Measurements from ENCODE around the gene XPO1. TPM values are rescaled to one million over a fixed set of nuclear protein-coding genes. Genes with fewer than 3 reads are reported as not detected.

XPO1 gene
- total RNA-seq, 3 donors from 2014 or later (not counting 1 experiment from before 2014, with no cell fraction given), result 120 to 157 (median 137) TPM

- DNase-seq (no peak), ATAC-seq (peak; percentile 36 to 60 (median 52))
- Mint-ChIP-seq H3K4me3 (no peak overlapping the region), H3K9me3 (no peaks in the 10 kb centered on the region), H3K27ac (peak overlapping the region; percentile 57 to 78), H3K4me1 (peaks cover 60 to 68% of the 10 kb centered on the region in 2 donors), H3K27me3 (ENCODE audit: low read depth in 2 of 2) (no peaks in the 10 kb centered on the region), H3K36me3 (no peaks in the 10 kb centered on the region)
- 65% methylated on average over 5 of the region's 7 CpGs for WGBS (ENCODE audit: insufficient coverage)
- H3K27ac ChIP-seq (ENCODE audit: low read length), result no peak overlapping the region
- TF ChIP-seq, protein P1, sequence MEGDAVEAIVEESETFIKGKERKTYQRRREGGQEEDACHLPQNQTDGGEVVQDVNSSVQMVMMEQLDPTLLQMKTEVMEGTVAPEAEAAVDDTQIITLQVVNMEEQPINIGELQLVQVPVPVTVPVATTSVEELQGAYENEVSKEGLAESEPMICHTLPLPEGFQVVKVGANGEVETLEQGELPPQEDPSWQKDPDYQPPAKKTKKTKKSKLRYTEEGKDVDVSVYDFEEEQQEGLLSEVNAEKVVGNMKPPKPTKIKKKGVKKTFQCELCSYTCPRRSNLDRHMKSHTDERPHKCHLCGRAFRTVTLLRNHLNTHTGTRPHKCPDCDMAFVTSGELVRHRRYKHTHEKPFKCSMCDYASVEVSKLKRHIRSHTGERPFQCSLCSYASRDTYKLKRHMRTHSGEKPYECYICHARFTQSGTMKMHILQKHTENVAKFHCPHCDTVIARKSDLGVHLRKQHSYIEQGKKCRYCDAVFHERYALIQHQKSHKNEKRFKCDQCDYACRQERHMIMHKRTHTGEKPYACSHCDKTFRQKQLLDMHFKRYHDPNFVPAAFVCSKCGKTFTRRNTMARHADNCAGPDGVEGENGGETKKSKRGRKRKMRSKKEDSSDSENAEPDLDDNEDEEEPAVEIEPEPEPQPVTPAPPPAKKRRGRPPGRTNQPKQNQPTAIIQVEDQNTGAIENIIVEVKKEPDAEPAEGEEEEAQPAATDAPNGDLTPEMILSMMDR (IDR thresholded peaks at IDR 0.05), result no peak
- H3K27me3 ChIP-seq (ENCODE audit: control insufficient read depth, insufficient read depth, low read length), result no peaks in the 10 kb centered on the region
- H3K4me1 ChIP-seq (ENCODE audit: control insufficient read depth, insufficient read depth, low read length), result peaks cover 34% of the 10 kb centered on the region
- intact Hi-C loops (cut with micrococcal nuclease), result no loop called here
- H3K36me3 ChIP-seq (ENCODE audit: control insufficient read depth, insufficient read depth, low read length), result no peaks in the 10 kb centered on the region
- no peak overlapping the region for H3K4me3 ChIP-seq (ENCODE audit: low read length)
- H3K9me3 ChIP-seq (ENCODE audit: control insufficient read depth, insufficient read depth, low read length), result no peaks in the 10 kb centered on the region
Observed at GRCh38 chr2:61443342-61444041, 94.7 kb downstream of the XPO1 start.

DNA sequence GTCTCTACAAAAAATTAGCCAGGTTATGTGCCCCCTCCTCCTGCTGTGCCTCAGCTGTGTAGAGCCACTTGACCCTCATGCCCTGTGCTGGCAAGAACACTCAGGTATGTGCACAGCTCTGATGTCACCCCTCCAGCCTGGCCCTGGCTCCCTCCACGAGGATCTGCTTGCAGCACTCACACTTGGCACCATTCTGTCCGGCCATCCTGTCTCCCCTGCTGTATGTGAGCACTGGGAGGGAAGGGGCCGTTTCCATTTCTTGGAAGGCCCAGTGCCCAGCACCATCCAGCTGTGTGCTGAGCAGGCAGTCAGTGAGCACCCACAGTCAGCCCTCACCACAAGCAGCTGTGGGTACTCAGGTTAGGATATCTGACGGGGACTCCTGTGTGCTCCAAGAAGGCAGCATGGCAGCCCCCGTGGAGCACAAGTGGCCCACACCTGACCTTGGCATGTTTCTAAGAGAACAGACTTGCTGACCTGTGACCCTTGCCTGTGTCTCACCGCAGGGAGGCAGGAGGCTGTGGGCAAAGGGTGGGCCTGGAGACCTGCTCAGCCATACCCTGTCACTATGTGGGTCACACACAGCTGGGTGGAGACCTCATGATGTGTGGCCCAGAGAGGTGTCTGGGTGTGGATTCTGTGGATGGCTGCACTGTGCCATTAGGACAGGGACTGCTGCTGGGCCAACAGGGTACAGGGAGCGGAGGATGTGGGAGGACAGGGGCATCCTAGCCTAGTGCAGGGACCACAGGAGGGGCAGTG is 98.7 kb downstream of the XPO1 start:
- TF ChIP-seq, protein P1 (IDR thresholded peaks at IDR 0.05), result no peak
- no peaks in the 10 kb centered on the region for H3K27me3 ChIP-seq (ENCODE audit: control insufficient read depth, insufficient read depth, low read length)
- H3K36me3 ChIP-seq (ENCODE audit: control insufficient read depth, insufficient read depth, low read length), result no peaks in the 10 kb centered on the region
- H3K4me3 ChIP-seq (ENCODE audit: low read length), result no peak overlapping the region
- intact Hi-C loops (cut with micrococcal nuclease), result no loop called here
- 72% methylated on average over 7 of the region's 7 CpGs for WGBS (ENCODE audit: insufficient coverage)
- peak; percentile 65 to 78 (median 68) for ATAC-seq
- Mint-ChIP-seq H3K4me3 (peak overlapping the region; percentile 22), H3K36me3 (no peaks in the 10 kb centered on the region), H3K27ac (peak overlapping the region; percentile 82 to 87), H3K4me1 (peaks cover 80 to 91% of the 10 kb centered on the region in 2 donors), H3K27me3 (ENCODE audit: low read depth in 2 of 2) (no peaks in the 10 kb centered on the region), H3K9me3 (no peaks in the 10 kb centered on the region)
- H3K27ac ChIP-seq (ENCODE audit: low read length), result peak overlapping the region; percentile 4
- H3K9me3 ChIP-seq (ENCODE audit: control insufficient read depth, insufficient read depth, low read length), result no peaks in the 10 kb centered on the region
- H3K4me1 ChIP-seq (ENCODE audit: control insufficient read depth, insufficient read depth, low read length), result peaks cover 47% of the 10 kb centered on the region
- DNase-seq, result no peak

DNA sequence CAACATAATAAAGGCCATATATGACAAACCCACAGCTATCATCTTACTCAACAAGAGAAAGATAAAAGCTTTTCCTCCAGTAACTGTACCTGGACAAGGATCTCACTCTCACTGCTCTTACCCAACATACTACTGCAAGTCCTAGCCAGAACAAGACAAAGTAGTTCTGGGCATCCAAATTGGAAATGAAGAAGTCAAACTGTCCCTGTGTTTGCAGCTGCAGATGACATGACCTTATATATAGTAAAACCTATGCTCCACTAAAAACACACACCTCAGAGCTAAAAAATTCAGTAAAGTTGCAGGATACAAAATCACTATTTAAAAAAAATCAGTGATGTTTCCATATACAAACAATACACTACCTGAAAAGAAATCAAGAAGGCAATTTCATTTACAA is 99.5 kb downstream of the XPO1 start:
- Histone ChIP-seq H3K4me1 (ENCODE audit: control insufficient read depth, insufficient read depth, low read length) (peaks cover 50% of the 10 kb centered on the region), H3K36me3 (ENCODE audit: control insufficient read depth, insufficient read depth, low read length) (no peaks in the 10 kb centered on the region), H3K27ac (ENCODE audit: low read length) (no peak overlapping the region), H3K4me3 (ENCODE audit: low read length) (no peak overlapping the region), H3K27me3 (ENCODE audit: control insufficient read depth, insufficient read depth, low read length) (no peaks in the 10 kb centered on the region), H3K9me3 (ENCODE audit: control insufficient read depth, insufficient read depth, low read length) (no peaks in the 10 kb centered on the region)
- no peaks in the 10 kb centered on the region for H3K36me3 Mint-ChIP-seq
- H3K27ac Mint-ChIP-seq, result peak overlapping the region; percentile 82 to 87
- DNase-seq, result no peak
- TF ChIP-seq, protein P1 (IDR thresholded peaks at IDR 0.05), result no peak
- ATAC-seq, result no peak
- intact Hi-C loops (cut with micrococcal nuclease), result no loop called here
- peaks cover 81 to 91% of the 10 kb centered on the region in 2 donors for H3K4me1 Mint-ChIP-seq
- peak overlapping the region; percentile 60 for H3K4me3 Mint-ChIP-seq
- H3K9me3 Mint-ChIP-seq, result no peaks in the 10 kb centered on the region
- H3K27me3 Mint-ChIP-seq (ENCODE audit: low read depth in 2 of 2), result no peaks in the 10 kb centered on the region

Data from natural killer cell (primary cell).